HG03457 (cell line): ENCODE measurements around the gene HS6ST1.
"Not testable (repeated sequence)": the region's sequence is repeated elsewhere in the genome, so short reads cannot be mapped to it uniquely, and the experiment has no call there.

Experiments used
- ATAC-seq: cut with Tn5 transposase; IDR thresholded peaks from one replicate; pipeline ENCODE4 v1.9.1; 2021; ENCODE audit warnings: moderate number of reproducible peaks; ENCODE audit not compliant: unreplicated experiment

HS6ST1 gene

DNA sequence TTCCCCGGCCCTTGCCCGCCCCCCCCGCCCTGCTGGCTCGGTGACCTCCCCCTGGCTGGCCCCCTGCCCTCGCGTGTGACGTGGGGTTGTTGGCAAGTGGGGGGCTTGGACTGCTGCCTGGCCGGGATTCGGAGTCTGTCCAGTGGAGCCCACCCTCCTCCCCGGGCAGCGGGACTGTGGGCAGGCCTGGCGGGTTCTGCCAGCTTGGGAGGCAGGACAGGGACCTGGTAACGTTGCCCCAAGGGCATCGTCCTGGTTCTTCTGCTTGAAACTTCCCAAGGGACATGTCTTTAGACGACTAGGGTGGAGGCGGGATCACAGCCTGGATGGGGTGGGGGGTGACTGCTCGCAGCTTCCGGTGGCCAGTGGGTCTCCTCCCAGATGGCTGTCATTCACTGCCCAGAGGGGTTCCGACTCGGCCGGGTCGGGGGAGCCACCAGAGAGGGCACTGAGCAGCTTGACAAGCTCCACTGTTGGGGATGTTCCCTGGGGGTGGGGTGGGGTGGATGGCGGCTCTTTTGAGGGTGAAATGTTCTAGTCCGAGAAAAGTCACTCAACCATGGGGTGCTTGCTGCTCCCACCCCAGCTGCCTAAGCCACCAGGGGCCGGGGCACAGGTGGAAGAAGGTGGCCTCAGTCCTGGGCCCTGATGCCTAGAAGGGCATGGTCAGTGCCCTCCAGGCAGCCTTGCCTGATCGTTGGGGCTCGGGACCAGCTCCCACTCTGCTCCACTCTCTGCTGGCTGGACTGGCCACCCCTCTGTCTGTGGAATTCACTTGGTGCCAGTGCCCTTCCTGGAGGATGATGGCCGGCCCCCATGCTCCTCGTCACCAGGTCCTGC, 4.3 kb upstream of the HS6ST1 start:
- no peak for ATAC-seq

DNA sequence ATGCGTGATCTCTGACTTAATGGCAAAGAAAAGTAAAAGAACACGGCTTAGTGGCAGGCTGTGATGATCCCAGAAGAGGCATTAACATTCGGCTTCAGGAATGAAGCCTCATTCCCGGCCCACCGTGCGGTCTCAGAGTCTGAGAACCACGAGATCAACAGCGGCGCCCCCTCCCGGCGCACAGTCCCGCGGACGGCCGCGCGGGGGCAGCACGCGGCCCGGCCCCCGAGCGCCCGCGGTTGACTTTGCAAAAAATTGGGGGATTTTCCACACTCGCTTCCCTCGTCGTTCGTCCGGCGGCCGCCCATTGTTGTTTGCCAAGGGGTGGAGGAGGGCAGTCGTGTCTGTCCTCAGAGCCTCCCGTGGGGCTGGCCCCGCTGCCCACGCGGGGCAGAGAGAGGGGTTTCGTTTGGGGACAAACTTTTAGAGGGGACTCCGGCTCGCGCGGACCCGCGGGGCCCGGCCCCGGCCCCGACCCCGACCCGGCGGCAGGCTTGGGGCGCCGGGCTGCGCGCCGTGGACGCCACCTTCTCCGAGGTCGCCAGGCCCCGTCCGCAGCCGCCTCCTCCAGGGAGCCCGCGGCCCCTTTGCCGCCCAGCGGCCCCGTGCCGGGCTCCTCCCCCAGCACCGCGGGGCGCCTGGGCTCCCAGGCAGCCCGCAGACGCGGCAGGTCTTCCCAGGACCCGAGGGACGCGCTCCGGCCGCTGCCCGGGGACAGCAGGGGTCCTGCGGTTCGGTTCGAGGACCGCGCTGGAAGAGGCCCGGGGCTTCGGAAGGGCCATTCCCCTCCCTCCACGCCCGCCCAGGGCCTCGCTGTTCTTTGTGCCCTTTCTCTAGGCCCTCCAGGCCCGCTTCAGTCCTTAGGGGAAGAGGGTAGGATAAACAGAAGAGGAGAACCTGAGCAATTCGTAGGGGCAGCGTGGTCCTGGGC, 3.4 kb upstream of the HS6ST1 start:
- peak; percentile 50 for ATAC-seq

DNA sequence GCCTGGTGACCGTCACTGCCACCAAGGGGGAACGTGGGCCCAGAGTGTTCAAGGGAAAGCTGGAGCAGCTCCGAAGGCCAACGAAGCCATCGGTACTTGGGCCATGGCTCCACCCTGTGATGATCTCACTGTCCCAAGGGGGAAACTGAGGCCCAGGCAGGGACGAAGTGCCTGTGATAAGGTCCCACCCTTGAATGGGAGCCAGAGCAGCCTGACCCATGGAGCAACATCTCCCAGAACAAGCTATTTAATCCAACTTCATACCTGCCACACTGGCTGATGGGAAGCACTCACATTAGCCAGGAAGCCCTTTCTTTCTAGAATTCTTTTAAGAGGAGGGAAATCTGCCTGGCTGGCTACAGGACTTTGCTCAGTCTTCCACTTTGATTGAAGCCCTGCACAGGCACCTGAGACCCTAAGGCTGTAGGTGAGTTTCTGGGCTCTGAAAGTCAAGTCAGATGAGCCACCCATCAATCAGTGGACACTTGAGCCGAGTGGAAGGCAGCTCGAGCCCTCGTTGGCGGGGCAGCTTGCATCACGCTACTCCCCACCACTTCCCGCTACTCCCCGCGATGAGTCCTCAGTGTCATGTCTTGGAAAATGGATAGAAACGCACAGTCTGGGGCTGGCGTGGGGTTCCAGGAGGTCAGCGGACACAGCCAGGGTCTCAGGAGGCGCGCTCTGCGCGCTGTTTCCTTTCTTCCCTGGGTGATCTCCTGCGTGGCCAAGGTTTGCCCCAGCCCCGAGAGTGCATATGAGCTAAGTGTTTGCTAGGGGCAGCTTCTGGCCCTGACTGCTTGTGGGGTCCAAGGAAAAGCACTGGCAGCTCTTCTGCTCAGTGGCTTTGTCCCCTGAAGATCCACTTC, 2.5 kb upstream of the HS6ST1 start:
- no peak for ATAC-seq

DNA sequence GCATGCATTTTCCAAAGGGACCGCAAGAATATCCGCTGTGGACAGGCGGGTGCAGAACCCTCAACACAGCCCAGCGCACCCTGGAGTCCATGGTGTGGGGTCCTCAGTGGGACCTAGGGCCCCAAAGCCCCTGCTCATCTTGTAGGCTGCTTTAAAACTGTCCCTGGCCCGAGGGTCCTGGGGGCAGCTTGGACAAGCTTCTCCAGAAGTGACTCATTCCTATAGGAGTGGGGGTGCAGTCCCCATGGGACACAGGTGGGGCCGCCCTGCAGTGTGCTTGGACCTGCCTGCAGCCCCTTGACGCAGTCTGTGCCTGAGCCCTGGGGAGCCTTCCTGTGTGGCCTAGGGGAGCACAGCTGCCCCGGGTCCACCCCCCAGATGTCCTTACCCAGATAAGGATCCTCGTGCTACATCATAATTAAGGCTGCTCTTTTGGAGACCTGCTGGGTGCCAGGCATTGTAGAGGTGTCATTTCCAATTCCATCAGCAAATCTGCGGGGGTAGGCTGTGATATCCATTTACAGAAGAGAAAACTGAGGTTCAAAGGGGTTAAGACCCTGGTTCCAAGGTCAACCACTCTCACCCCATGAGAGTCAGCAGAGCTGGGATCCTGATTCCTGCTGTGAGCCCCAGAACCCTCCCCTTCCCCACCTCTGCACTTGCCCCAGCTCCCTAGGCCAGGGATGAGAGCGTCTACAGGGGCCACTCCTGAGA, 1.7 kb upstream of the HS6ST1 start:
- ATAC-seq, result no peak

DNA sequence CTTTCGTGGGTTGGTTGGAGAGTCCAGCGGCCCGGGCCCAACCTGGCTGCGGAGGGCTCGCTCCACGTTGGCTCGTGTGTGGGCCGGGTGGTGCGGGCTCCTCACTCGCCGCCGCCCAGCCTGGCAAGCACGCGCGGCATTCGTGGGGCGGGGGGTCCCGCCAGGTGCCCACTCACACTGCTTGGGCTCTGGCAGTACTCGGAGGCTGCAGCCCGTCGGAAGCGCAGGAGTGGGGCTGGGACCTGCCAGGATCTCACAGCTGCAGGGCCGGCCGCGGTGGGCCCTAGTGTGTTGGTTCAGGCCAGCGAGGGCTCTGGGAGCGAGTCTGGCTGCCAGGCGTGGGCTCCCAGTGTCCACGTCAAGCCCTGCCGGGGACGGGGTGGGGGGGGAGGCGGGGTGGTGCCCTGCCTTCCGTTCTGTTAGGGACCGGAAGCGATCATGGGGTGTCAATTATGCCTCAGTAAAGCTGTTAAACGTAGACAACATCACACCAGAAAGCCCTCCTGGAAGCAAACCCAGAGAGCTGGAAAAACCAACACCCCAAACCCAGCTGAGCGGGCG, 1.0 kb upstream of the HS6ST1 start:
- no peak for ATAC-seq

- peak; percentile 6 for ATAC-seq
Observed at GRCh38 chr2:128318245-128318644, 423 bp downstream of the HS6ST1 start.

GRCh38 chr2:128317899-128318225, 806 bp downstream of the HS6ST1 start:
- ATAC-seq, result not testable (repeated sequence)

DNA sequence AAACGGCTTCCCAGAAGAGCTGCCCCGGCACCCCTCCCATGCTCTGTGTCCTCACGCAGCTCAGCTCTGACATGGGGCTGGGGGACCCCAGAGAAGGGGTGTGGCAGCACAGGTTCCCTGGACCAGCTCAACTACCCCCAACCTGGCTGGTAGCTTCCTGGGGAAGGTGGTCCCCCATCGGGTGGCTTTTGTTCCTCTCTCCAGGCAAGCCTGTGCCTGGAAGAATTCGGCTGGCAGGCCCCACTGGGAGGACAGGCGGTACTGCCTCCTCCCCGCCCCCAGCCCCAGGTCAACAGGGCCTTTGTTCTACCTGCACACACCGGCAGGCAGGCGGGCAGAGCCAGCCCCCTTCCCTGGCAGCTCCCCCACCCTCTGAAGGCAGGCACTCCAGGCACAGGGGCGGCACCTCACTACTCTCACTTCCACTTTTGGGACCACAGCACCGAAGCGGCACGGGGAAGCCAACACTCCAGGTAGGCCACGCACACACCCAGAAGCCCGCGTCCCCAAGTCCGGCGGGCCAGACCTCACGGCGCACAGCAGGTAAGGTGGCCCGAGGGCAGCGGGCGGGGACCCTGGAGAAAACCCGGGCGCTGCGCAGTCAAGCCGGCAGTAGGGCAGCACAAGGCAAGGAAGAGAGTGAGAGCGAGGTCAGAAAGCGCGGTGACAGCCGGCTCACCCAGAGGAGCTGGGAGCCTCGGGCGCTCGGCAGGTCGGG, 1.3 kb downstream of the HS6ST1 start:
- ATAC-seq, result peak; percentile 42

GRCh38 chr2:128316777-128317180, 1.9 kb downstream of the HS6ST1 start:
- no peak for ATAC-seq

GRCh38 chr2:128315829-128316776, 2.6 kb downstream of the HS6ST1 start:
- no peak for ATAC-seq

- no peak for ATAC-seq
Observed at GRCh38 chr2:128315122-128315828, 3.4 kb downstream of the HS6ST1 start.

GRCh38 chr2:128314348-128315121, 4.1 kb downstream of the HS6ST1 start:
- no peak for ATAC-seq

DNA sequence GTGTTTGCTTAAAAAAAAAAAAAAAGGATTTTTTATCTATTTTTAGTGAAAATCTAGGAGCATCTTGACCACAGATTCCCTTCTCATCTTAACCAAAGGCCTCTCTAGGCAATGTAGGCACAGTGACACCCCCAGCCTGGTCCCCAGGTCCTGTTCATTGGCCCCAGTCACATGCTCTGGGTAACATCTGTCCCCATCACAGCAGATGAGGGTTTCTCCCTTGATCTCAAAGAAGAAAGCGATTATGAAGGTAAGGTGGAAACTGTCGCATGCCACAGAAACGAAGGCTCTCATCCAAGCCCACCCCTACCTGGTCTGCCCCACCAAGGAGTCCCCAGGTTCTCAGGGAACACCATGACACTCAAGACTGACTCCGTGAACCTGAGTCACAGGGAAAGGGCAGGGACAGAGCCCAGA, 4.7 kb downstream of the HS6ST1 start:
- no peak for ATAC-seq

DNA sequence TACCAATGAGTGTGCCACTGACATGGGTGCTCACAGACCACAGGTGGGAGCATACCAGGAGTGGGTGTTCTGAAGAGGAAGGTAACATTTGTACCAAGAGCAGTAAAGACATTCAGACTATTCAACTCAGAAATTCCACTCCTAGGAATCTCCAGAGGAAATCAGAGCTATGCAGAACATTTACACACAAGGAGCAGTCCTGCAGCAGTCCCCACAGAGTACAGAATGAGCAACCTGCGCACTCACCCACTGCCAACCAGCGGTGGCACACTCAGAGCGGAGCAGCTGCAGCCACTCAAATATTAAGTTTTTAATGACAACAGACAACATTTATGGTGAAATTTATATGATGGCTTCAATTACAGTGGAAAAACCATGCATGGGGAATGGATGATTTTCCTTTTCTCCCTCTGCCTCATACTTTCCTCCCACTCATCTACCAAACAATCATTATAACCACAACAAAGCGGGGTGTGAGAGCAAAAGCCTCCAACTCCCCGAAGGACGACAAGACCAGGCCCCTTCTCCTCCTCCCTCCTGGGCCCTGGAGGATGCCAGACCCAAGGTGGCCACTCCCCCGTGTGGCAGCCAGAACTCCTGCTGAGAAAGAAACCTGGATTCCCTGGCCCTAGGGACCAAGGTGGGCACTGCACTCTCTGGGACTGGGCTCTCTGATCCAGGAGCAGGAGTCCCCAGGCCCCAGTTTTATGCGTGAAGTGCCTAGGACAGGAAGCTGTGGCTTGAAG, 5.4 kb downstream of the HS6ST1 start:
- ATAC-seq, result no peak

- no peak for ATAC-seq
Observed at GRCh38 chr2:128312411-128312810, 6.3 kb downstream of the HS6ST1 start.

DNA sequence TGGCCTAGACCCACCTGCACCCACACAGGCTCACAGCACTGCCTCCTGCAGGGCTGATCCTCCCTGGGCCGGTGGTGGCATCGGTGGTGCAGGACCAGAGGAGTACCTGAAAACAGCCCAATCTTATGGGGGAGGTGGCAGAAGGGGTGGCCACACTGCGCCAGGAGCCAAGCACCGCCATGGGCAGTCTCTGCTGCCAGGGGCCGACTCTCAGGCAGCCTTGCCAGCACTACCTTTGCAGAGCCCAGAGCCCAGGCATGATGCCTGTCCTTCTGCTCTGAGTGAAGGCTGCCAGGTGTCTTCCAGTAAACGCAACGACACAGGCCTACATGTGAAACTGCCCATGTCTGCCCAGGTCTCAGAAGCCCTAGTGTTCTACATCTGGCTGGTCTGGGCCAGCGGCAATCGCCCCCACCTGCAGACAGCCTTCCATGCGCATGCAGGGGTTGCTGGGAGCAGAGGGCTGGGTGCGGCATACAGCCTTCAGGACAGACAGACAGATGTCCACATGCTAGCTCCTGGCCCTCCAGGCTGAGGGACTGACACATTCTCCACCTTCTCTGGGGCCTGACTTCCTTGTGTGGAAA, 6.8 kb downstream of the HS6ST1 start:
- ATAC-seq, result no peak
